HepG2 (cell line): Measurements from ENCODE around the gene SMO.

ENCODE experiments used
- ATF2 ChIP-seq: sonication (generic); formaldehyde crosslinking; IDR thresholded peaks from 2 replicates; pipeline ENCODE4 v1.4.0; 2020; ENCODE audit warnings: missing genetic modification reagents
- EP300 ChIP-seq, 3 experiments: sonication (generic) in 1 of 3; formaldehyde crosslinking in 1 of 3; IDR thresholded peaks; 2 replicates each; pipeline versions ENCODE4 v1.5.1 to v1.6.1; 2011 to 2020; ENCODE audit warnings: low read depth in 2 of 3, low read length in 2 of 3, borderline replicate concordance in 1 of 3, improper control_type of control experiment in 1 of 3, mild to moderate bottlenecking in 1 of 3, missing genetic modification reagents in 1 of 3, moderate library complexity in 1 of 3
- JARID2 ChIP-seq: sonication (generic); formaldehyde crosslinking; IDR thresholded peaks from 2 replicates; pipeline ENCODE4 v1.8.1; 2023; ENCODE audit warnings: missing genetic modification reagents, inconsistent platforms; ENCODE audit not compliant: insufficient replicate concordance
- POLR2AphosphoS5 ChIP-seq: IDR thresholded peaks from 2 replicates; pipeline ENCODE4 v1.6.1; 2012; ENCODE audit warnings: low read depth, low read length
- RBAK ChIP-seq: sonication (generic); formaldehyde crosslinking; IDR thresholded peaks from 2 replicates; pipeline ENCODE4 v1.5.1; 2020; ENCODE audit warnings: mild to moderate bottlenecking, missing genetic modification reagents
- TCF7L2 ChIP-seq: IDR thresholded peaks from 2 replicates; pipeline ENCODE4 v1.6.1; 2011; ENCODE audit warnings: mild to moderate bottlenecking, low read depth, low read length, moderate library complexity
- ZNF205 ChIP-seq: IDR thresholded peaks from 2 replicates; pipeline ENCODE4 v1.6.1; 2018; ENCODE audit warnings: missing biosample characterization, missing genetic modification reagents

- TF ChIP-seq ATF2: no peak
- TF ChIP-seq JARID2 (CRISPR knock-in tag): no peak
- TF ChIP-seq TCF7L2: no peak
- TF ChIP-seq RBAK (CRISPR knock-in tag): no peak
- TF ChIP-seq EP300 (IDR thresholded peaks at IDR 0.05; ENCODE audit: low read depth in 2 of 2, low read length in 2 of 2): no peak
- no peak for TF ChIP-seq EP300 (CRISPR knock-in tag; IDR thresholded peaks at IDR 0.05; ENCODE audit: borderline replicate concordance)
- no peak for TF ChIP-seq ZNF205 (CRISPR knock-in tag)
- TF ChIP-seq POLR2AphosphoS5: no peak
Observed at GRCh38 chr7:129245533-129245932, 57.1 kb downstream of the SMO start.
